Endothelial cell of umbilical vein (primary cell): ENCODE results near the gene ABCA8. TPM values are rescaled to one million over a fixed set of nuclear protein-coding genes. Genes with fewer than 3 reads are reported as not detected.

Source experiments
- BruUV-seq: library from RNA; stranded (reverse); fragments of 400-500 nt; replicated peaks from 2 replicates; lab custom pipeline; 2021; lab: Mats Ljungman, UMichigan
- CTCF ChIA-PET: fragments of 300-600, 350-600 bp; sonication (Branson Sonifier 250); formaldehyde crosslinking; loops from one replicate; lab custom pipeline; 2021; ENCODE audit warnings: antibody characterized with exemption, inconsistent platforms; lab: Charles Lee
- POLR2A ChIA-PET: fragments of 300-600, 350-600 bp; sonication (Branson Sonifier 250); formaldehyde crosslinking; loops from one replicate; lab custom pipeline; 2021; ENCODE audit warnings: antibody characterized with exemption, inconsistent platforms; lab: Charles Lee
- DNase-seq: peaks from one replicate; pipeline ENCODE4 v3.0.0-alpha.2; 2011; ENCODE audit warnings: low read depth, low spot score
- FAIRE-seq: peaks from 2 replicates; lab custom pipeline; 2011; peaks lifted over from hg19 to GRCh38; lab: Jason Lieb, UNC
- H2AFZ ChIP-seq: 2 replicates; pipeline ENCODE4 v1.6.0; 2012; ENCODE audit warnings: low read depth, low read length, control low read depth, inconsistent platforms
- H3K27ac ChIP-seq: 2 replicates; pipeline ENCODE4 v1.5.1; 2011; ENCODE audit warnings: low read depth, mild to moderate bottlenecking, control low read depth, low read length, moderate library complexity; ENCODE audit not compliant: insufficient read depth
- H3K27me3 ChIP-seq, 2 experiments: 2 replicates each; pipeline versions ENCODE4 v1.6.0 to v1.6.1; 2011; ENCODE audit warnings: low read length in 2 of 2, mixed read lengths in 1 of 2; ENCODE audit not compliant: control insufficient read depth in 2 of 2, insufficient read depth in 2 of 2
- H3K36me3 ChIP-seq, 2 experiments: 2 replicates in 1 of 2; 3 replicates in 1 of 2; pipeline ENCODE4 v1.5.1; 2011; ENCODE audit warnings: low read length in 2 of 2, mild to moderate bottlenecking in 1 of 2, moderate library complexity in 1 of 2; ENCODE audit not compliant: control insufficient read depth in 2 of 2, insufficient read depth in 2 of 2; ENCODE audit errors: extremely low read depth in 1 of 2
- H3K4me1 ChIP-seq: 3 replicates; pipeline ENCODE4 v1.5.1; 2011; ENCODE audit warnings: mild to moderate bottlenecking, low read length; ENCODE audit not compliant: control insufficient read depth, insufficient read depth; ENCODE audit errors: extremely low read depth
- H3K4me2 ChIP-seq: 2 replicates; pipeline ENCODE4 v1.6.1; 2011; ENCODE audit warnings: low read length, control low read depth, mixed read lengths; ENCODE audit not compliant: insufficient read depth
- H3K4me3 ChIP-seq, 3 experiments: fragments of 200-600 bp in 1 of 3; sonication (generic), shearing (Covaris generic) in 1 of 3; replicated peaks in 1 of 3; 2 replicates each; pipeline ENCODE4 v1.5.1; 2011 to 2016; ENCODE audit warnings: control low read depth in 3 of 3, low read length in 3 of 3, mild to moderate bottlenecking in 2 of 3, inconsistent platforms in 1 of 3, low read depth in 1 of 3, moderate library complexity in 1 of 3; ENCODE audit not compliant: insufficient read depth in 1 of 3
- H3K79me2 ChIP-seq: 2 replicates; pipeline ENCODE4 v1.6.0; 2012; ENCODE audit warnings: low read length, inconsistent platforms; ENCODE audit not compliant: control insufficient read depth, insufficient read depth
- H3K9ac ChIP-seq: replicated peaks from 2 replicates; pipeline ENCODE3; 2011; ENCODE audit warnings: low read length, control low read depth; ENCODE audit not compliant: insufficient read depth; ENCODE audit errors: extremely low read depth
- H3K9me1 ChIP-seq: replicated peaks from 3 replicates; pipeline ENCODE4 v1.6.0; 2011; ENCODE audit warnings: mild to moderate bottlenecking, low read length; ENCODE audit not compliant: control insufficient read depth, insufficient read depth; ENCODE audit errors: extremely low read depth
- H3K9me3 ChIP-seq: replicated peaks from 2 replicates; pipeline ENCODE4 v1.5.1; 2012; ENCODE audit warnings: low read length, inconsistent platforms; ENCODE audit not compliant: control insufficient read depth, insufficient read depth
- H4K20me1 ChIP-seq: replicated peaks from 2 replicates; pipeline ENCODE3; 2011; ENCODE audit warnings: mild to moderate bottlenecking, low read length; ENCODE audit not compliant: control insufficient read depth, insufficient read depth; ENCODE audit errors: extremely low read depth
- EZH2 ChIP-seq: IDR thresholded peaks from 2 replicates; pipeline ENCODE4 v1.6.1; 2012; ENCODE audit warnings: borderline replicate concordance, low read depth, mild to moderate bottlenecking, moderate library complexity, low read length, inconsistent platforms; ENCODE audit not compliant: severe bottlenecking
- FOS ChIP-seq: IDR thresholded peaks from 2 replicates; pipeline ENCODE4 v1.6.1; 2011; ENCODE audit warnings: mild to moderate bottlenecking, low read length, moderate library complexity, borderline replicate concordance; ENCODE audit not compliant: insufficient read depth
- GATA2 ChIP-seq: IDR thresholded peaks from 2 replicates; pipeline ENCODE4 v1.7.0; 2011; ENCODE audit warnings: low read depth, mild to moderate bottlenecking, moderate library complexity, mixed read lengths, low read length; ENCODE audit not compliant: insufficient read length, insufficient read depth
- JUN ChIP-seq: IDR thresholded peaks from 2 replicates; pipeline ENCODE4 v1.6.1; 2011; ENCODE audit warnings: borderline replicate concordance, low read depth; ENCODE audit not compliant: insufficient read length, insufficient read depth
- MAX ChIP-seq: IDR thresholded peaks from 2 replicates; pipeline ENCODE4 v1.6.1; 2011; ENCODE audit not compliant: insufficient read depth, insufficient read length
- MYC ChIP-seq: IDR thresholded peaks from one replicate; pipeline ENCODE4 v1.6.1; 2011; ENCODE audit warnings: mild to moderate bottlenecking, low read depth, low read length
- POLR2A ChIP-seq: IDR thresholded peaks from 2 replicates; pipeline ENCODE4 v1.6.1; 2012; ENCODE audit warnings: low read depth, mild to moderate bottlenecking, control low read depth, low read length
- dilution Hi-C: fragments of 300-500 bp; cut with MboI; formaldehyde crosslinking; loops from one replicate; pipeline ENCODE4 v1.15.0; 2019; ENCODE audit warnings: low sequenced_read_pairs; ENCODE audit not compliant: extremely low pct_ligation_motif_present
- intact Hi-C: fragments of 100-400 bp; cut with micrococcal nuclease; formaldehyde crosslinking; loops from one replicate; pipeline ENCODE4 v1.10.0; 2022
- polyA plus RNA-seq, 4 experiments: library from polyadenylated mRNA; depleted of rRNA in 3 of 4; stranded (reverse) in 3 of 4; unstranded in 1 of 4; fragments of >200 nt; gene quantifications; 2 replicates each; pipeline versions ENCODE4 v1.2.1 to v1.2.3, GENCODE V29; 2011 to 2012; ENCODE audit warnings: missing spikeins in 1 of 4
- total RNA-seq: library from RNA; stranded (reverse); gene quantifications from 2 replicates; pipeline ENCODE4 v1.2.3, GENCODE V29; 2021
- TF ChIP-seq, protein P1 (sequence below), 2 donors: IDR thresholded peaks; 1 replicate in 1 of 2; 2 replicates in 1 of 2; pipeline ENCODE4 v1.5.1; 2011; ENCODE audit warnings: low read length in 2 of 2, mild to moderate bottlenecking in 2 of 2, moderate library complexity in 2 of 2, control low read depth in 1 of 2, inconsistent platforms in 1 of 2, low read depth in 1 of 2; ENCODE audit not compliant: insufficient read depth in 1 of 2; ENCODE audit errors: extremely low read depth in 1 of 2

The ABCA8 gene
- total and polyA plus RNA-seq, 2 donors (not counting 3 experiments of a cell fraction or from before 2014, with no cell fraction given): 0.99 to 1.7 TPM

- intact Hi-C loops (no loop called here), dilution Hi-C loops (no loop called here)
- no peak for DNase-seq
- H3K9ac ChIP-seq: no peak overlapping the region
- H2AFZ ChIP-seq: no peak overlapping the region
- ChIA-PET CTCF (interaction anchor here (0.6 to 1.6 kb wide), 2 partner anchors 9 to 18 kb away, joined by 3 to 4 read pairs; no protein-coding TSS in a partner anchor), POLR2A (no interaction called here)
- no peaks in the 10 kb centered on the region for H3K79me2 ChIP-seq
- no peak for FAIRE-seq
- no peaks in the 10 kb centered on the region for H3K9me3 ChIP-seq
- no peaks in the 10 kb centered on the region for H4K20me1 ChIP-seq
- no peaks in the 10 kb centered on the region for H3K27me3 ChIP-seq
- H3K36me3 ChIP-seq: no peaks in the 10 kb centered on the region
- TF ChIP-seq EZH2 (no peak), MAX (no peak), POLR2A (no peak), GATA2 (no peak), MYC (no peak), FOS (no peak), JUN (no peak)
- TF ChIP-seq, protein P1, sequence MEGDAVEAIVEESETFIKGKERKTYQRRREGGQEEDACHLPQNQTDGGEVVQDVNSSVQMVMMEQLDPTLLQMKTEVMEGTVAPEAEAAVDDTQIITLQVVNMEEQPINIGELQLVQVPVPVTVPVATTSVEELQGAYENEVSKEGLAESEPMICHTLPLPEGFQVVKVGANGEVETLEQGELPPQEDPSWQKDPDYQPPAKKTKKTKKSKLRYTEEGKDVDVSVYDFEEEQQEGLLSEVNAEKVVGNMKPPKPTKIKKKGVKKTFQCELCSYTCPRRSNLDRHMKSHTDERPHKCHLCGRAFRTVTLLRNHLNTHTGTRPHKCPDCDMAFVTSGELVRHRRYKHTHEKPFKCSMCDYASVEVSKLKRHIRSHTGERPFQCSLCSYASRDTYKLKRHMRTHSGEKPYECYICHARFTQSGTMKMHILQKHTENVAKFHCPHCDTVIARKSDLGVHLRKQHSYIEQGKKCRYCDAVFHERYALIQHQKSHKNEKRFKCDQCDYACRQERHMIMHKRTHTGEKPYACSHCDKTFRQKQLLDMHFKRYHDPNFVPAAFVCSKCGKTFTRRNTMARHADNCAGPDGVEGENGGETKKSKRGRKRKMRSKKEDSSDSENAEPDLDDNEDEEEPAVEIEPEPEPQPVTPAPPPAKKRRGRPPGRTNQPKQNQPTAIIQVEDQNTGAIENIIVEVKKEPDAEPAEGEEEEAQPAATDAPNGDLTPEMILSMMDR (IDR thresholded peaks at IDR 0.05; ENCODE audit: extremely low read depth in 1 of 2, insufficient read depth in 1 of 2, low read depth in 1 of 2, low read length in 2 of 2): no peak
- BruUV-seq: no TSS peak
- no peak overlapping the region for H3K4me3 ChIP-seq
- no peaks in the 10 kb centered on the region for H3K9me1 ChIP-seq
- no peak overlapping the region for H3K4me2 ChIP-seq
- H3K27ac ChIP-seq: no peak overlapping the region
- peaks cover 17% of the 10 kb centered on the region for H3K4me1 ChIP-seq
Measured at GRCh38 chr17:68927516-68927915, 27.7 kb downstream of the ABCA8 start.
